Endothelial cell (in vitro differentiated cells): ENCODE data around the gene TSPYL4. TPM values are rescaled to one million over a fixed set of nuclear protein-coding genes. Genes with fewer than 3 reads are reported as not detected.

Source experiments
- DNase-seq: peaks from one replicate; pipeline ENCODE4 v3.0.0; 2021; ENCODE audit warnings: low spot score
- H3K27ac Mint-ChIP-seq: one replicate; pipeline ENCODE4 v1.8.0; 2021; ENCODE audit warnings: mixed read lengths, inconsistent platforms; ENCODE audit not compliant: unreplicated experiment
- H3K27me3 Mint-ChIP-seq: one replicate; pipeline ENCODE4 v1.8.0; 2021; ENCODE audit warnings: mild to moderate bottlenecking, moderate library complexity, mixed read lengths, inconsistent platforms; ENCODE audit not compliant: unreplicated experiment
- H3K36me3 Mint-ChIP-seq: one replicate; pipeline ENCODE4 v1.8.0; 2021; ENCODE audit warnings: mild to moderate bottlenecking, low read depth, mixed read lengths, inconsistent platforms; ENCODE audit not compliant: unreplicated experiment
- H3K4me1 Mint-ChIP-seq: one replicate; pipeline ENCODE4 v1.8.0; 2021; ENCODE audit warnings: mild to moderate bottlenecking, mixed read lengths, inconsistent platforms; ENCODE audit not compliant: unreplicated experiment
- H3K4me3 Mint-ChIP-seq: one replicate; pipeline ENCODE4 v1.8.0; 2021; ENCODE audit warnings: mild to moderate bottlenecking, mixed read lengths, inconsistent platforms; ENCODE audit not compliant: unreplicated experiment
- H3K9me3 Mint-ChIP-seq: one replicate; pipeline ENCODE4 v1.8.0; 2021; ENCODE audit warnings: mixed read lengths, inconsistent platforms; ENCODE audit not compliant: unreplicated experiment
- total RNA-seq: library from RNA; stranded (reverse); fragmentation: NEBNext Ultra II Directional; extraction: Animal tissue kit (Norgen Biotek cat#: 25700); gene quantifications from one replicate; pipeline ENCODE4 v1.2.1, GENCODE V29; 2021; ENCODE audit not compliant: unreplicated experiment
- TF ChIP-seq, protein P1 (sequence below): fragments of 200-600 bp; sonication (generic); IDR thresholded peaks from one replicate; pipeline ENCODE4 v1.5.0; 2021; ENCODE audit warnings: antibody characterized with exemption; ENCODE audit not compliant: unreplicated experiment

Gene TSPYL4
- total RNA-seq, 1 donor from 2014 or later, result 21.1 TPM

DNA sequence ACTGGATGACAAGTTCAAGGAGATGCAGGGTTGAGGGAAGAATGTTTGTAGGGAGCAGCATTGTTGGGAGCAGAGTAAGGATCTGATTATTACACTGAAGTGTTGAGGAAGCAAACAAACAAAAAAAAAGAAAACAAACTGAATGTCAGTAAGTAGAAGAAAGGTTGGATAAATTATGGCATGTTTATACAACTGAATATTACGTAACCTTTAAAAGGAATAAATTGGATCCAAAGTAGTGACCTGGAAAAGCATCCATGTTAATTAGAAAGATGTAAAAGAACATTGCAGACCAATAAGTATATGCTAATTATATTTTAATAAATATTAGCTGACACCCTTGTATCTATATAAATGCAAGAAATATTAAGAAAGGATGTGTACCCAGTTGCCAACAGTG lies 38.7 kb upstream of the TSPYL4 start:
- TF ChIP-seq, protein P1, sequence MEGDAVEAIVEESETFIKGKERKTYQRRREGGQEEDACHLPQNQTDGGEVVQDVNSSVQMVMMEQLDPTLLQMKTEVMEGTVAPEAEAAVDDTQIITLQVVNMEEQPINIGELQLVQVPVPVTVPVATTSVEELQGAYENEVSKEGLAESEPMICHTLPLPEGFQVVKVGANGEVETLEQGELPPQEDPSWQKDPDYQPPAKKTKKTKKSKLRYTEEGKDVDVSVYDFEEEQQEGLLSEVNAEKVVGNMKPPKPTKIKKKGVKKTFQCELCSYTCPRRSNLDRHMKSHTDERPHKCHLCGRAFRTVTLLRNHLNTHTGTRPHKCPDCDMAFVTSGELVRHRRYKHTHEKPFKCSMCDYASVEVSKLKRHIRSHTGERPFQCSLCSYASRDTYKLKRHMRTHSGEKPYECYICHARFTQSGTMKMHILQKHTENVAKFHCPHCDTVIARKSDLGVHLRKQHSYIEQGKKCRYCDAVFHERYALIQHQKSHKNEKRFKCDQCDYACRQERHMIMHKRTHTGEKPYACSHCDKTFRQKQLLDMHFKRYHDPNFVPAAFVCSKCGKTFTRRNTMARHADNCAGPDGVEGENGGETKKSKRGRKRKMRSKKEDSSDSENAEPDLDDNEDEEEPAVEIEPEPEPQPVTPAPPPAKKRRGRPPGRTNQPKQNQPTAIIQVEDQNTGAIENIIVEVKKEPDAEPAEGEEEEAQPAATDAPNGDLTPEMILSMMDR, result no peak
- Mint-ChIP-seq H3K27me3 (no peaks in the 10 kb centered on the region), H3K9me3 (no peaks in the 10 kb centered on the region), H3K4me3 (no peak overlapping the region), H3K36me3 (no peaks in the 10 kb centered on the region), H3K27ac (no peak overlapping the region), H3K4me1 (no peaks in the 10 kb centered on the region)
- DNase-seq, result no peak

DNA sequence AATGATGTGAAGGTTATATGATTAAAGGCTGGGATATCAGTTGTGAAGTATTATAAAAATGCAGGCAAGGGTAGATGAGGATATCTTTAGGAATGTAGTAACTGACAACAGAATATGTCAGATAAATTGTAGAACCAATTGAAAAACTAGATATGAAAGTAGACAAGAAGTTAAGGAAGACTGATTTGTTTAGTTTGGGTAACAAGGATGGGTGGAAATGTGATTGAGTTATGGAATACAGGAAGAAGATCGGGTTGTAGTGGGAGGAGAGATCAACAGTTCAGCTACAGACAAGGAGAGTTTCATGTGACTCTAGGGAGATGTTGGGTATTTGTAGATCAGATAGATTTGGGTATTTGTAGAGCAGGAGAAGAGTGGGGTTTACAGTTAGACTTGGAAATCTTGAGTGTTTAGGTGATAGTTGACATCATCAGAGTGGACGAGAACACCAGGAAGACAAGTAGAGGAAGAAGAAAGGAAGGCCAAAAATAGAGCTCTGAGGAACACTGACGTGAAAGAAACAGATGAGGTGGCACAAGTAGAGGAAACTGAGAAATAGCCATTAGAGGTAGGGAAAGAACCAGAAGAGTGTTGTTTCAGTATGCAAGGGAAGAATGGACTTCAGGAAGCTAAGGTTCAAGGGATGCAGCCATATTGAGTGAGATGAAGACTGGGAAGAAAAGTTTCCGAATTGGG lies 38.0 kb upstream of the TSPYL4 start:
- Mint-ChIP-seq H3K4me1 (no peaks in the 10 kb centered on the region), H3K27me3 (no peaks in the 10 kb centered on the region), H3K4me3 (no peak overlapping the region), H3K27ac (no peak overlapping the region), H3K9me3 (no peaks in the 10 kb centered on the region), H3K36me3 (no peaks in the 10 kb centered on the region)
- DNase-seq, result no peak
- TF ChIP-seq, protein P1, result no peak

DNA sequence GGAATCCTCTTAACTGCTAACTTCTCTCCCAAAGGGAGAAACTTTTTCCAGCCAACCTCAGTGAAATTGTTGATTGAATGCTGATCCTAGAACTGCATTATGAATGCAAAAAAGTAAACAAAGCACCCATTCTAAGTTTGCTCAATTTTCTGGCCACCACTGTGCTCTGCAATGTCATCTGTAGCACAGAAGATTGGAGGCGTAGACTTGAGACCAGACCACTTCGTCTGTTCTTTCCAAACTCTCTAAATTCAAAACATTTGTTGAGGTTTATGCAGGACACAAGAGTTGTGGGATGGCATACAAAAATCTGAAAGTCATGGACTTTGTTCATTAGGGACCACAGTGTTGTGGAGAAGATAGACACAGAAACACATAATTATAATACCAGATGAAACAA lies 36.9 kb upstream of the TSPYL4 start:
- TF ChIP-seq, protein P1, result no peak
- Mint-ChIP-seq H3K27me3 (no peaks in the 10 kb centered on the region), H3K4me3 (no peak overlapping the region), H3K36me3 (no peaks in the 10 kb centered on the region), H3K4me1 (no peaks in the 10 kb centered on the region), H3K27ac (no peak overlapping the region), H3K9me3 (no peaks in the 10 kb centered on the region)
- DNase-seq, result no peak

DNA sequence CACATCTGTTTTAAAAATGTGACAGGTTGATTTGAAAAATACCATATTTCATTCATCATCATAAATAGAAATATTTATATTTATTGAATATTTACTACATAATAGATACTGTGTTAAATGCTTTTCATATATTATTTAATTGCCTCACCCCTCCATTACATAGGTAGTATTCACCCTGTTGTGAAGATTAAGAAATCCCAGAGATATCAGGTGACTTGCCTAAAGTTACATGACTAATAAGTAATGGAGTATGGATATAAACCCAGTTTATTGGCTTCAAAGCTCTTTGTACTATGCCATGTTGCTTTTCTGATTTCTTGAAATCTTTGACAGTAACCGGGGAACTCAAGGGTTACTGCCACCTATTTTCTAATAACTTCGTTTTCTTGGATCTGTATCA lies 36.0 kb upstream of the TSPYL4 start:
- Mint-ChIP-seq H3K4me1 (no peaks in the 10 kb centered on the region), H3K27me3 (no peaks in the 10 kb centered on the region), H3K9me3 (no peaks in the 10 kb centered on the region), H3K27ac (no peak overlapping the region), H3K4me3 (no peak overlapping the region), H3K36me3 (no peaks in the 10 kb centered on the region)
- DNase-seq, result no peak
- TF ChIP-seq, protein P1, result no peak

DNA sequence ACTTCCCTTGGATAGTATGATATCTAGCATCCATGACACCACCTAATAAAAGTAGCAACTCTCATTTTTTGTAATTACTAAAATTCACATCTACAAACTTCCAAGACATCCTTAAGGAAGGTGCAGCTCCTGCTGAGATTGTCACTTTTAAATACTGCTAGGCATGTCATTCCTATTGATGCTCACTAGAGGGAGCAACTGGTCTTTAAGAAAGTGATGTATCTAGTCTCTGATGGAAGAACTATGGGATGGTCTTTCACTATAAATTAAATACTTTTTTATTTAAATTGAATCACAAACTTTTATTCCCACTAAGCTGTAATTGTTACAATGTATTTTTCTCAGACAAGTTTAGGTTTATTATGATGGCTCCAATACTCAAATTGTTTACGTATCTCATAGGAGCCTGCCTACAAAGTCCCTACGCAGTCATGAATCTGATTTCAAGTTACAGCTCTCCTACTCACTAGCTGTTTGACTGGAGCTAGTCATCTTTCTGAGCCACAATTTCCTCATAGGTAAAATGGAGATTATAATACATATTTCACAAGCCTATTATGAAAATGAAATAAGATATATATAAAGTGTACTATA lies 33.9 kb upstream of the TSPYL4 start:
- Mint-ChIP-seq H3K36me3 (no peaks in the 10 kb centered on the region), H3K27ac (no peak overlapping the region), H3K4me1 (no peaks in the 10 kb centered on the region), H3K27me3 (no peaks in the 10 kb centered on the region), H3K4me3 (no peak overlapping the region), H3K9me3 (no peaks in the 10 kb centered on the region)
- TF ChIP-seq, protein P1, result peak; percentile 87
- DNase-seq, result no peak
